ENCODE measurements around the gene MIS12. TPM values are rescaled to one million over a fixed set of nuclear protein-coding genes. Genes with fewer than 3 reads are reported as not detected.

The MIS12 gene
- total RNA-seq, 1 donor from 2014 or later = 53.7 TPM

DNA sequence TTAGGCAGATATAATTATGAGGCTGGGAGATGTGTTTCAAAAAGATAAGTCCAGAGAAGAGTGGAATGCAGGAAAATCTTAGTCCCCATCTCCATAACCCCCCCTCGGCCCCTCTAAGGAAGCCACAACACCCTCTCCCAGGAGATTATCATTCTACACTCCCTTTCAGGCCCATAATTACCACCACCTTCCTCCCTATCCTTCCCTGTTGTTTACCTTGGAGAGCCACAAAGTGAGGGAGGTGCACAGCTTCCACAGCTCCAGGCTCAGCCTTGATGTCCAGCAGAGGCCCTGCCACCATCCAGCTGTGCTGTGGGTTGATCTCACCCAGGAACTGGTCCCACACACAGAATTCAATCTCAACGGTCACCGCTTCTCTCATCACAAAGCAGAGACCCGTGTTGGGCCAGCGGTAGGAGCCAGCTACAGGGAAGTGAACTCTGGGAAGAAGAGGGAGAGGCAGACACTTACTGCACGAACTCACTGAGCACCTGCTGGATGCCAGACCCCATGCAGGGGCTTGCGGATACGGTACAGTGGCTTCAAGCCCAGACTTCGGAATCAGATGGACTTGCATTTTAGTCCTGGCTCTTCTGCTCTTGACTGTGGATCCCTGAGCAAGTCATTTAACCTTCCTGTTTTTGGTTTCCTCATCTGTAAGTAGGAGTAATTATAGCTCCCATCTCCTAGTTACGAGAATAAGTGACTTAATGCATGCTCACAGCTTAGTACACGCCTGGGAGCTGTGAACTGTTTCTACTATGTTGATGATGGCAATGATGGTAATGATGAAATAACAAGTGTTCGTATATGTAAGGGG, 44.1 kb downstream of the MIS12 start:
- Histone ChIP-seq H3K9ac (no peak overlapping the region), H3K4me1 (no peaks in the 10 kb centered on the region), H2AFZ (replicated peaks) (no peak overlapping the region), H3K4me2 (no peak overlapping the region), H3F3A (ENCODE audit: low read depth) (no peaks in the 10 kb centered on the region), H3K27ac (no peak overlapping the region), H4K20me1 (ENCODE audit: low read depth) (no peaks in the 10 kb centered on the region), H3K79me2 (ENCODE audit: low read depth) (no peaks in the 10 kb centered on the region), H3K9me3 (ENCODE audit: low read depth) (no peaks in the 10 kb centered on the region), H3K36me3 (no peaks in the 10 kb centered on the region), H3K27me3 (no peaks in the 10 kb centered on the region), H3K4me3 (no peak overlapping the region)
- peaks cover 2% of the 10 kb centered on the region for H3K27me3 Mint-ChIP-seq (ENCODE audit: insufficient read depth, low read depth)
- H3K9me3 Mint-ChIP-seq = no peaks in the 10 kb centered on the region
- no peak for DNase-seq (ENCODE audit: low spot score)
- peaks cover 39% of the 10 kb centered on the region for H3K4me1 Mint-ChIP-seq
- no peaks in the 10 kb centered on the region for H3K36me3 Mint-ChIP-seq
- no peak overlapping the region for H3K27ac Mint-ChIP-seq
- peak overlapping the region; percentile 12 for H3K4me3 Mint-ChIP-seq
- no peak for TF ChIP-seq EZH2phosphoT487 (IDR thresholded peaks at IDR 0.05)
- no peak for TF ChIP-seq EZH2 (IDR thresholded peaks at IDR 0.05)
- TF ChIP-seq CTCF (IDR thresholded peaks at IDR 0.05) = no peak

DNA sequence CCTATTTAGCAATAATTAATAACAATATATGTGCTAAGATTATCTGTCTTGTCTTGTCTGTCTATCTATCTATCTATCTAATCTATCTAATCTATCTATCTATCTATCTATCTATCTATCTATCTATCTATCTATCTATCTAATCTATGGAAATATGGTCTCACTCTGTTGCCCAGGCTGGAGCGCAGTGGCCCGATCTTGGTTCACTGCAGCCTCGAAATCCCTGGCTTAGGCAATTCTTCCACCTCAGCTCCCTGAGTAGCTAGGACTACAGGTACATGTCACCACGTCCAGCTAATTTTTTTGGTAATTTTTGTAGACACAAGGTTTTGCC, 44.7 kb downstream of the MIS12 start:
- H2AFZ ChIP-seq (replicated peaks) = no peak overlapping the region
- H3K9ac ChIP-seq = no peak overlapping the region
- no peak overlapping the region for H3K4me3 Mint-ChIP-seq
- no peaks in the 10 kb centered on the region for H3K36me3 ChIP-seq
- H3K4me3 ChIP-seq = no peak overlapping the region
- no peak overlapping the region for H3K4me2 ChIP-seq
- H3K4me1 Mint-ChIP-seq = peaks cover 38% of the 10 kb centered on the region
- H3K79me2 ChIP-seq (ENCODE audit: low read depth) = no peaks in the 10 kb centered on the region
- no peaks in the 10 kb centered on the region for H3K9me3 ChIP-seq (ENCODE audit: low read depth)
- no peaks in the 10 kb centered on the region for H3K27me3 ChIP-seq
- no peaks in the 10 kb centered on the region for H3K36me3 Mint-ChIP-seq
- H3K27ac Mint-ChIP-seq = no peak overlapping the region
- TF ChIP-seq EZH2phosphoT487 (IDR thresholded peaks at IDR 0.05) = no peak
- no peak for TF ChIP-seq EZH2 (IDR thresholded peaks at IDR 0.05)
- TF ChIP-seq CTCF (IDR thresholded peaks at IDR 0.05) = no peak
- H3K9me3 Mint-ChIP-seq = no peaks in the 10 kb centered on the region
- DNase-seq (ENCODE audit: low spot score) = no peak
- no peaks in the 10 kb centered on the region for H3F3A ChIP-seq (ENCODE audit: low read depth)
- H3K27me3 Mint-ChIP-seq (ENCODE audit: insufficient read depth, low read depth) = peaks cover 2% of the 10 kb centered on the region
- no peaks in the 10 kb centered on the region for H4K20me1 ChIP-seq (ENCODE audit: low read depth)
- H3K4me1 ChIP-seq = no peaks in the 10 kb centered on the region
- H3K27ac ChIP-seq = no peak overlapping the region

- no peak overlapping the region for H3K9ac ChIP-seq
- H3K9me3 Mint-ChIP-seq = no peaks in the 10 kb centered on the region
- no peak overlapping the region for H3K27ac Mint-ChIP-seq
- H4K20me1 ChIP-seq (ENCODE audit: low read depth) = no peaks in the 10 kb centered on the region
- no peaks in the 10 kb centered on the region for H3K36me3 ChIP-seq
- TF ChIP-seq CTCF (IDR thresholded peaks at IDR 0.05) (no peak), EZH2 (IDR thresholded peaks at IDR 0.05) (no peak), EZH2phosphoT487 (IDR thresholded peaks at IDR 0.05) (no peak)
- no peaks in the 10 kb centered on the region for H3K79me2 ChIP-seq (ENCODE audit: low read depth)
- H3K27me3 Mint-ChIP-seq (ENCODE audit: insufficient read depth, low read depth) = no peaks in the 10 kb centered on the region
- no peak overlapping the region for H3K27ac ChIP-seq
- no peak for DNase-seq (ENCODE audit: low spot score)
- no peak overlapping the region for H3K4me2 ChIP-seq
- no peaks in the 10 kb centered on the region for H3K27me3 ChIP-seq
- no peaks in the 10 kb centered on the region for H3K4me1 ChIP-seq
- H3K36me3 Mint-ChIP-seq = no peaks in the 10 kb centered on the region
- no peaks in the 10 kb centered on the region for H3K9me3 ChIP-seq (ENCODE audit: low read depth)
- H3F3A ChIP-seq (ENCODE audit: low read depth) = no peaks in the 10 kb centered on the region
- H3K4me1 Mint-ChIP-seq = peaks cover 23% of the 10 kb centered on the region
- no peak overlapping the region for H3K4me3 ChIP-seq
- no peak overlapping the region for H2AFZ ChIP-seq (replicated peaks)
- no peak overlapping the region for H3K4me3 Mint-ChIP-seq
Observed at GRCh38 chr17:5532581-5532980, 46.2 kb downstream of the MIS12 start.
